ENCODE data around the gene NBPF6.
"Not testable (repeated sequence)": the region's sequence is repeated elsewhere in the genome, so short reads cannot be mapped to it uniquely, and the experiment has no call there.

- TF ChIP-seq, protein P1, sequence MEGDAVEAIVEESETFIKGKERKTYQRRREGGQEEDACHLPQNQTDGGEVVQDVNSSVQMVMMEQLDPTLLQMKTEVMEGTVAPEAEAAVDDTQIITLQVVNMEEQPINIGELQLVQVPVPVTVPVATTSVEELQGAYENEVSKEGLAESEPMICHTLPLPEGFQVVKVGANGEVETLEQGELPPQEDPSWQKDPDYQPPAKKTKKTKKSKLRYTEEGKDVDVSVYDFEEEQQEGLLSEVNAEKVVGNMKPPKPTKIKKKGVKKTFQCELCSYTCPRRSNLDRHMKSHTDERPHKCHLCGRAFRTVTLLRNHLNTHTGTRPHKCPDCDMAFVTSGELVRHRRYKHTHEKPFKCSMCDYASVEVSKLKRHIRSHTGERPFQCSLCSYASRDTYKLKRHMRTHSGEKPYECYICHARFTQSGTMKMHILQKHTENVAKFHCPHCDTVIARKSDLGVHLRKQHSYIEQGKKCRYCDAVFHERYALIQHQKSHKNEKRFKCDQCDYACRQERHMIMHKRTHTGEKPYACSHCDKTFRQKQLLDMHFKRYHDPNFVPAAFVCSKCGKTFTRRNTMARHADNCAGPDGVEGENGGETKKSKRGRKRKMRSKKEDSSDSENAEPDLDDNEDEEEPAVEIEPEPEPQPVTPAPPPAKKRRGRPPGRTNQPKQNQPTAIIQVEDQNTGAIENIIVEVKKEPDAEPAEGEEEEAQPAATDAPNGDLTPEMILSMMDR (IDR thresholded peaks at IDR 0.05; ENCODE audit: insufficient read depth, low read length, poor library complexity, severe bottlenecking) = not testable (repeated sequence)
- not testable (repeated sequence) for TF ChIP-seq EZH2phosphoT487 (conservative IDR thresholded peaks at IDR 0.05; ENCODE audit: low read length)
These were observed 24.4 kb downstream of the NBPF6 start for GRCh38 chr1:108474516-108474915.
